Measurements from ENCODE around the gene SYN1. TPM values are rescaled to one million over a fixed set of nuclear protein-coding genes. Genes with fewer than 3 reads are reported as not detected.

SYN1 gene
- total RNA-seq, 1 donor from 2014 or later = not detected

DNA sequence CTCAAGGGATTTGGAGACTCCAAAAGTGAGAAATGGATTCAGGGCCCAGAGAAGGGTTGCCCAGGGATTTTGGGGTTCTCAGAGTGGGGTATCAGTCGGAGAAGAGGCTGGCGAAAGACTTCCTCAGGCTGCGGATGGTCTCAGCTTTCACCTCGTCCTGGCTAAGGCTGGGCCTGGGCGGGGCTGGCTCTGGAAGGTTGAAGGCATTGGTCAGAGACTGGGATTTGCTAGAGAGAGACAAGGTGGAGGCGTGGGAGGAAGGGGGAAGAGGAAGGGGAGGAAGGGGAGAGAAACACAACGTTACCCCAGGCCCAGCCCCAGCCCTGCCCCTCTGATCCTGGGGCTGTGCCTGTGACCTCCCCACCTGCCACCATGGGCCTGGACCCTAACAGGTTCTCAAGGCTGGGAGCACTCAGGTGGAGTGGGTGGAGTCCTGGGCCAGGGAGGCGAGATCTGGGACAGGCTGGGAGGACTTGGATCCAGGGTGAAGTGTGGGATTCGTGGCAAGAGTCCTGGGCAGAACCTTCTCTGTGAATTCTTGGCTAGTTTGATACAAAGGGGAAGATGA lies 46.8 kb downstream of the SYN1 start:
- Mint-ChIP-seq H3K27ac (no peak overlapping the region), H3K27me3 (peaks cover 4% of the 10 kb centered on the region), H3K9me3 (no peaks in the 10 kb centered on the region), H3K4me3 (no peak overlapping the region), H3K4me1 (peaks cover 8% of the 10 kb centered on the region), H3K36me3 (ENCODE audit: low read depth) (peaks cover 42% of the 10 kb centered on the region)
- ChIA-PET POLR2A (no interaction called here), CTCF (no interaction called here)
- intact Hi-C loops (cut with micrococcal nuclease) = no loop called here
- ATAC-seq (ENCODE audit: low read depth) = no peak
- DNase-seq = no peak
- TF ChIP-seq, protein P1, sequence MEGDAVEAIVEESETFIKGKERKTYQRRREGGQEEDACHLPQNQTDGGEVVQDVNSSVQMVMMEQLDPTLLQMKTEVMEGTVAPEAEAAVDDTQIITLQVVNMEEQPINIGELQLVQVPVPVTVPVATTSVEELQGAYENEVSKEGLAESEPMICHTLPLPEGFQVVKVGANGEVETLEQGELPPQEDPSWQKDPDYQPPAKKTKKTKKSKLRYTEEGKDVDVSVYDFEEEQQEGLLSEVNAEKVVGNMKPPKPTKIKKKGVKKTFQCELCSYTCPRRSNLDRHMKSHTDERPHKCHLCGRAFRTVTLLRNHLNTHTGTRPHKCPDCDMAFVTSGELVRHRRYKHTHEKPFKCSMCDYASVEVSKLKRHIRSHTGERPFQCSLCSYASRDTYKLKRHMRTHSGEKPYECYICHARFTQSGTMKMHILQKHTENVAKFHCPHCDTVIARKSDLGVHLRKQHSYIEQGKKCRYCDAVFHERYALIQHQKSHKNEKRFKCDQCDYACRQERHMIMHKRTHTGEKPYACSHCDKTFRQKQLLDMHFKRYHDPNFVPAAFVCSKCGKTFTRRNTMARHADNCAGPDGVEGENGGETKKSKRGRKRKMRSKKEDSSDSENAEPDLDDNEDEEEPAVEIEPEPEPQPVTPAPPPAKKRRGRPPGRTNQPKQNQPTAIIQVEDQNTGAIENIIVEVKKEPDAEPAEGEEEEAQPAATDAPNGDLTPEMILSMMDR (IDR thresholded peaks at IDR 0.05) = no peak

DNA sequence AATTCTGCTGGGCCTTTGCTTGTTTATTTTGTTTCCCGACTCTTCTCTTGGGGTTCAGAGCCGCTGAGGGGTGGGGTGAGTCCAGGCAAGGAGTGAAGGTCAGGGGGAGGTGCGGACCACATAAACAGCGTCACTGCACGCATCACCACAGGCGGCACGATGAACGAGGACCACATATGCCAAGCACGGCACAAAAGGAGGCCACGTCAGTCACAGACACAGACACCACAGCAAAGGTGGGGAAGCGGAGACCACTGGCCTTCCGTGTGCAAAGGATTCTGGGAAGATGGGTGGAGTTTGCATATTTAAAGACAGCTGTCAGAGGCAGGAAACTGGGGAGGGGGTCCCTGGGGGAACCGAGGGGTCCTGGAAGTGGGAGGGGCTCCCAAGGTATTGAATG lies 47.8 kb downstream of the SYN1 start:
- ChIA-PET CTCF (no interaction called here), POLR2A (no interaction called here)
- Mint-ChIP-seq H3K27ac (no peak overlapping the region), H3K36me3 (ENCODE audit: low read depth) (peaks cover 51% of the 10 kb centered on the region), H3K4me1 (peaks cover 13% of the 10 kb centered on the region), H3K4me3 (no peak overlapping the region), H3K27me3 (peaks cover 4% of the 10 kb centered on the region), H3K9me3 (no peaks in the 10 kb centered on the region)
- ATAC-seq (ENCODE audit: low read depth) = no peak
- TF ChIP-seq, protein P1 (IDR thresholded peaks at IDR 0.05) = no peak
- DNase-seq = no peak
- intact Hi-C loops (cut with micrococcal nuclease) = no loop called here

DNA sequence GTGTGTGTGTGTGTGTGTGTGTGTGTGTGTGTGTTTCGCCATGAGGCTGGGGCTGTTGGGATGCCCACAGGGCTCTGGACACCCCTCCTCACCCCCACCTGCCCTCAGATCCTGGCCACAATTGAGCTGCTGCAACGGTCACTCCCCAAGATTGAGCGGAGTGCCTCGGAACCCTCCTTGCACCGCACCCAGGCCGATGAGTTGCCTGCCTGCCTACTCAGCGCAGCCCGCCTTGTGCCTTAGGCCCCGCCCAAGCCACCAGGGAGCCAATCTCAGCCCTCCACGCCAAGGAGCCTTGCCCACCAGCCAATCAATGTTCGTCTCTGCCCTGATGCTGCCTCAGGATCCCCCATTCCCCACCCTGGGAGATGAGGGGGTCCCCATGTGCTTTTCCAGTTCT lies 48.4 kb downstream of the SYN1 start:
- Mint-ChIP-seq H3K4me3 (no peak overlapping the region), H3K9me3 (no peaks in the 10 kb centered on the region), H3K4me1 (peaks cover 17% of the 10 kb centered on the region), H3K36me3 (ENCODE audit: low read depth) (peaks cover 56% of the 10 kb centered on the region), H3K27me3 (peaks cover 4% of the 10 kb centered on the region), H3K27ac (no peak overlapping the region)
- ChIA-PET POLR2A (no interaction called here), CTCF (no interaction called here)
- ATAC-seq (ENCODE audit: low read depth) (no peak), DNase-seq (no peak)
- TF ChIP-seq, protein P1 (IDR thresholded peaks at IDR 0.05) = no peak
- intact Hi-C loops (cut with micrococcal nuclease) = no loop called here

DNA sequence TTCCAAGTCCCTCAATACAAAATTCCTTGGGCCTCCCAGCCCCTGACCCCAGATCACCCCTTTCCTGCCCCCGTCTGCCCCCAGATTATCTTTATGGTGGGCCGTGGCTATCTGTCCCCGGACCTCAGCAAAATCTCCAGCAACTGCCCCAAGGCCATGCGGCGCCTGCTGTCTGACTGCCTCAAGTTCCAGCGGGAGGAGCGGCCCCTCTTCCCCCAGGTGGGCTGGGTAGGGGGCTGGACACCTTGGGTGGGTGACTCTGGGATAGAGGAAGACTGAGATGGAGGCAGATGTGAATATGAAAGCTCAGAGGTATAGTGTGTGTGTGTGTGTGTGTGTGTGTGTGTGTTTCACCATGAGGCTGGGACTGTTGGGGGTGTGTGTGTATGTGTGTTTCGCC lies 48.9 kb downstream of the SYN1 start:
- Mint-ChIP-seq H3K4me1 (peaks cover 19% of the 10 kb centered on the region), H3K27me3 (peaks cover 4% of the 10 kb centered on the region), H3K9me3 (no peaks in the 10 kb centered on the region), H3K4me3 (no peak overlapping the region), H3K36me3 (ENCODE audit: low read depth) (peaks cover 58% of the 10 kb centered on the region), H3K27ac (no peak overlapping the region)
- ATAC-seq (ENCODE audit: low read depth) = no peak
- no peak for DNase-seq
- intact Hi-C loops (cut with micrococcal nuclease) = no loop called here
- POLR2A ChIA-PET = no interaction called here
- TF ChIP-seq, protein P1 (IDR thresholded peaks at IDR 0.05) = no peak
- CTCF ChIA-PET = no interaction called here

DNA sequence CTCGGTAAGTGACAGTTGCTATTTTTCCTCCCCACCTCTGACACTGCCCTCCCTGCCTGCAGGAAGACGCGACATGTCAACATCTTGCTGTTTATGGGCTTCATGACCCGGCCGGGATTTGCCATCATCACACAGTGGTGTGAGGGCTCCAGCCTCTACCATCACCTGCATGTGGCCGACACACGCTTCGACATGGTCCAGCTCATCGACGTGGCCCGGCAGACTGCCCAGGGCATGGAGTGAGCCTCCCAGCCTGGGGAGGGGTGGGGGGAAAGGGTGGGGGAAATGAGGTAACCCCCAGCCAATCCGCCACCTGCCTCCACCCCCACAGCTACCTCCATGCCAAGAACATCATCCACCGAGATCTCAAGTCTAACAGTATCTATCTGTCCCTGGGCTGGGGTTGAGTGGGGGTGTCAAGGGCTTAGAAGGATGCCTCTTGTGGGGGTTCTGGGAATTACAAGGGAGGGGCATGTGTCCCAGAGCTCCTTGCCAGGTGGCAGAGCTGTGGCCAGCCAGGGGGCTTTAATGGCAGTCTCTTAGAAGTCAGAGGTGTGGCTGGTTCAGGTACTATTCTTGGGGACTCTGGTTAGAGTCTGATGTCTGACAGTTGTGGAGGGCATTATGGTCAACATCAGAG lies 50.9 kb downstream of the SYN1 start:
- ChIA-PET CTCF (no interaction called here), POLR2A (no interaction called here)
- ATAC-seq (ENCODE audit: low read depth) (peak; percentile 72), DNase-seq (no peak)
- Mint-ChIP-seq H3K4me1 (peaks cover 26% of the 10 kb centered on the region), H3K36me3 (ENCODE audit: low read depth) (peaks cover 73% of the 10 kb centered on the region), H3K9me3 (no peaks in the 10 kb centered on the region), H3K27me3 (peaks cover 4% of the 10 kb centered on the region), H3K27ac (no peak overlapping the region), H3K4me3 (no peak overlapping the region)
- intact Hi-C loops (cut with micrococcal nuclease) = loop anchor here (10.0 kb wide), 1 partner anchor 266 kb away; the partner anchor contains the start of gene ZNF81
- TF ChIP-seq, protein P1 (IDR thresholded peaks at IDR 0.05) = no peak

Data from activated B cell treated with CpG ODN at 0.5 μM for 24 hours (primary cell).